Amniotic stem cell (primary cell): ENCODE data around the gene ATP2A2.
"Not testable (repeated sequence)": the region's sequence is repeated elsewhere in the genome, so short reads cannot be mapped to it uniquely, and the experiment has no call there.

Source experiments
- DNase-seq: peaks from one replicate; lab custom pipeline; 2025; lab: John Stamatoyannopoulos, UW

Gene ATP2A2

GRCh38 chr12:110301065-110301806 is 20.2 kb downstream of the ATP2A2 start:
- no peak for DNase-seq

GRCh38 chr12:110304061-110304551 is 23.1 kb downstream of the ATP2A2 start:
- DNase-seq = peak; percentile 32

GRCh38 chr12:110307372-110307771 is 26.3 kb downstream of the ATP2A2 start:
- no peak for DNase-seq

GRCh38 chr12:110310763-110311162 is 29.7 kb downstream of the ATP2A2 start:
- no peak for DNase-seq

- no peak for DNase-seq
These were observed 30.9 kb downstream of the ATP2A2 start for GRCh38 chr12:110311903-110312302.

GRCh38 chr12:110312581-110313360 is 31.7 kb downstream of the ATP2A2 start:
- peak; percentile 14 for DNase-seq

- no peak for DNase-seq
These were observed 33.3 kb downstream of the ATP2A2 start for GRCh38 chr12:110314308-110314707.

GRCh38 chr12:110316861-110317260 is 35.8 kb downstream of the ATP2A2 start:
- peak; percentile 60 for DNase-seq

GRCh38 chr12:110317911-110318310 is 36.9 kb downstream of the ATP2A2 start:
- DNase-seq = peak; percentile 25

GRCh38 chr12:110320550-110320949 is 39.5 kb downstream of the ATP2A2 start:
- no peak for DNase-seq

GRCh38 chr12:110329710-110330109 is 48.7 kb downstream of the ATP2A2 start:
- no peak for DNase-seq

- no peak for DNase-seq
These were observed 49.1 kb downstream of the ATP2A2 start for GRCh38 chr12:110330124-110330523.

GRCh38 chr12:110330544-110330943 is 49.5 kb downstream of the ATP2A2 start:
- no peak for DNase-seq

GRCh38 chr12:110333201-110333600 is 52.2 kb downstream of the ATP2A2 start:
- no peak for DNase-seq

- DNase-seq = no peak
These were observed 54.5 kb downstream of the ATP2A2 start for GRCh38 chr12:110335481-110336045.

GRCh38 chr12:110337912-110338710 is 57.1 kb downstream of the ATP2A2 start:
- DNase-seq = no peak

GRCh38 chr12:110338754-110339153 is 57.7 kb downstream of the ATP2A2 start:
- no peak for DNase-seq

- no peak for DNase-seq
These were observed 58.3 kb downstream of the ATP2A2 start for GRCh38 chr12:110339184-110339952.

- DNase-seq = not testable (repeated sequence)
These were observed 59.2 kb downstream of the ATP2A2 start for GRCh38 chr12:110340261-110340660.

- no peak for DNase-seq
These were observed 59.7 kb downstream of the ATP2A2 start for GRCh38 chr12:110340706-110341105.

GRCh38 chr12:110342157-110342556 is 61.1 kb downstream of the ATP2A2 start:
- no peak for DNase-seq
